K562 (cell line): ENCODE data around the gene PLK1. TPM values are rescaled to one million over a fixed set of nuclear protein-coding genes. Genes with fewer than 3 reads are reported as not detected.

Experiments
- ATF3 ChIP-seq, 2 experiments: fragments of 450-650 bp in 1 of 2; sonication (generic) in 1 of 2; formaldehyde crosslinking in 1 of 2; IDR thresholded peaks in 1 of 2; conservative IDR thresholded peaks in 1 of 2; 2 replicates each; pipeline versions ENCODE4 v1.6.1 to v1.8.1; 2016 to 2023; ENCODE audit warnings: mild to moderate bottlenecking in 2 of 2, moderate library complexity in 2 of 2, inconsistent platforms in 1 of 2, missing genetic modification reagents in 1 of 2
- CBFA2T3 ChIP-seq: fragments of 450-650 bp; IDR thresholded peaks from 2 replicates; pipeline ENCODE4 v1.6.1; 2017
- CSDE1 ChIP-seq, 2 experiments: fragments of 450-650 bp; IDR thresholded peaks; 2 replicates each; pipeline ENCODE4 v1.6.1; 2016; ENCODE audit warnings: mild to moderate bottlenecking in 1 of 2
- FUS ChIP-seq: fragments of 200-400 bp; formaldehyde crosslinking; optimal IDR thresholded peaks from 2 replicates; pipeline ENCODE3; 2017; ENCODE audit warnings: low read depth, low read length
- KLF6 ChIP-seq: fragments of 250-450 bp; sonication (Bioruptor Pico); IDR thresholded peaks from 2 replicates; pipeline ENCODE4 v1.4.0; 2020; ENCODE audit warnings: mild to moderate bottlenecking, moderate library complexity, borderline replicate concordance
- NR1H2 ChIP-seq: sonication (generic); formaldehyde crosslinking; IDR thresholded peaks from 2 replicates; pipeline ENCODE4 v1.4.0; 2020; ENCODE audit warnings: mild to moderate bottlenecking, missing genetic modification reagents
- PRDM10 ChIP-seq: fragments of 450-650 bp; IDR thresholded peaks from 2 replicates; pipeline ENCODE4 v1.6.1; 2018; ENCODE audit not compliant: partially characterized antibody
- RAD51 ChIP-seq: fragments of 450-650 bp; IDR thresholded peaks from 2 replicates; pipeline ENCODE4 v1.7.1; 2016; ENCODE audit warnings: low read depth, mild to moderate bottlenecking, borderline replicate concordance
- XRCC4 ChIP-seq: IDR thresholded peaks from one replicate; pipeline ENCODE4 v1.6.1; 2011; ENCODE audit not compliant: insufficient read depth, insufficient read length; ENCODE audit errors: extremely low read depth
- ZBTB7A ChIP-seq: IDR thresholded peaks from 2 replicates; pipeline ENCODE4 v1.6.1; 2011; ENCODE audit warnings: low read depth, mild to moderate bottlenecking, low read length, moderate library complexity, borderline replicate concordance; ENCODE audit not compliant: control insufficient read depth
- ZBTB9 ChIP-seq: fragments of 450-650 bp; formaldehyde crosslinking; IDR thresholded peaks from 2 replicates; pipeline ENCODE4 v1.4.0; 2020; ENCODE audit warnings: mild to moderate bottlenecking, moderate library complexity
- ZNF146 ChIP-seq: IDR thresholded peaks from one replicate; pipeline ENCODE4 v1.6.1; 2018; ENCODE audit warnings: missing compliant biosample characterization; ENCODE audit not compliant: unreplicated experiment
- polyA plus RNA-seq, 8 experiments: library from polyadenylated mRNA; depleted of rRNA in 4 of 8; stranded (reverse) in 5 of 8; unstranded in 3 of 8; fragments of >200 nt; fragmentation: Nextera tagmentation in 2 of 8; fragmentation: Illumina TruSeq in 1 of 8; extraction: Ambion mirVana in 2 of 8; extraction: Trizol in 1 of 8; gene quantifications; 2 replicates each; pipeline versions ENCODE4 v1.2.1 to v1.2.3, GENCODE V29; 2011 to 2014; ENCODE audit warnings: inconsistent platforms in 1 of 8, missing spikeins in 1 of 8
- total RNA-seq, 7 experiments: library from RNA; depleted of rRNA in 6 of 7; stranded (reverse); fragments of >200 nt in 6 of 7; fragmentation: Illumina TruSeq in 2 of 7; extraction: Trizol in 2 of 7; gene quantifications; 2 replicates each; pipeline versions ENCODE4 v1.2.1 to v1.2.3, GENCODE V29; 2011 to 2021; ENCODE audit warnings: low replicate concordance in 1 of 7
- TF ChIP-seq, protein P1 (sequence below): fragments of 250-450 bp; sonication (Bioruptor Pico); IDR thresholded peaks from 2 replicates; pipeline ENCODE4 v1.5.0; 2021; ENCODE audit warnings: mild to moderate bottlenecking, borderline replicate concordance
- TF ChIP-seq, protein P2 (sequence below): sonication (generic); formaldehyde crosslinking; IDR thresholded peaks from 2 replicates; pipeline ENCODE4 v1.8.0; 2022; ENCODE audit warnings: missing genetic modification reagents, mild to moderate bottlenecking, borderline replicate concordance
- TF ChIP-seq, protein P3 (sequence below): fragments of 450-650 bp; conservative IDR thresholded peaks from 2 replicates; pipeline ENCODE4 v1.6.1; 2016; ENCODE audit warnings: missing genetic modification characterization, low read depth, mild to moderate bottlenecking, missing compliant biosample characterization, moderate library complexity

Gene PLK1
- total and polyA plus RNA-seq, 9 of the 15 experiments (the other 6 are each of a cell fraction or from before 2014, with no cell fraction given): 13.6 to 212 (median 45.5) TPM

DNA sequence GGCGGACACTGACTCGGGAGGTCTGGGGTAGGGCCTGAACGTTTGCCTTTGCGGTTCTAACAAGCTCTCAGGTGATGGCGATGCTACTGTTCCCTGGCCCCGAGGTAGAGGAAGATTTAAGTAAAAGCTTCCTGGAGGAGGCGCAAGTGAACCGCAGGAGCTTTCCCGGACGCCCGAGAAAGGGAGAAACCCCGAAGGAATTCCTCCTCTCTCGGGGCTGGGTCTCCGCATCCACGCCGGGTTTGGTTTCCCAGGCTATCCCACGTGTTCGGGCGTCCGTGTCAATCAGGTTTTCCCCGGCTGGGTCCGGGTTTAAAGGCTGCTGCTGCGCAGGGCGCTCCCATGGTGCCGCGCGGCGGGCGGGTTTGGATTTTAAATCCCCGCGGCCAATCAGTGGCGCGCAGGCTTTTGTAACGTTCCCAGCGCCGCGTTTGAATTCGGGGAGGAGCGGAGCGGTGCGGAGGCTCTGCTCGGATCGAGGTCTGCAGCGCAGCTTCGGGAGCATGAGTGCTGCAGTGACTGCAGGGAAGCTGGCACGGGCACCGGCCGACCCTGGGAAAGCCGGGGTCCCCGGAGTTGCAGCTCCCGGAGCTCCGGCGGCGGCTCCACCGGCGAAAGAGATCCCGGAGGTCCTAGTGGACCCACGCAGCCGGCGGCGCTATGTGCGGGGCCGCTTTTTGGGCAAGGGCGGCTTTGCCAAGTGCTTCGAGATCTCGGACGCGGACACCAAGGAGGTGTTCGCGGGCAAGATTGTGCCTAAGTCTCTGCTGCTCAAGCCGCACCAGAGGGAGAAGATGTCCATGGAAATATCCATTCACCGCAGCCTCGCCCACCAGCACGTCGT lies at the start of gene PLK1 (continued):
- TF ChIP-seq RAD51: peak; percentile 38
- TF ChIP-seq, protein P1, sequence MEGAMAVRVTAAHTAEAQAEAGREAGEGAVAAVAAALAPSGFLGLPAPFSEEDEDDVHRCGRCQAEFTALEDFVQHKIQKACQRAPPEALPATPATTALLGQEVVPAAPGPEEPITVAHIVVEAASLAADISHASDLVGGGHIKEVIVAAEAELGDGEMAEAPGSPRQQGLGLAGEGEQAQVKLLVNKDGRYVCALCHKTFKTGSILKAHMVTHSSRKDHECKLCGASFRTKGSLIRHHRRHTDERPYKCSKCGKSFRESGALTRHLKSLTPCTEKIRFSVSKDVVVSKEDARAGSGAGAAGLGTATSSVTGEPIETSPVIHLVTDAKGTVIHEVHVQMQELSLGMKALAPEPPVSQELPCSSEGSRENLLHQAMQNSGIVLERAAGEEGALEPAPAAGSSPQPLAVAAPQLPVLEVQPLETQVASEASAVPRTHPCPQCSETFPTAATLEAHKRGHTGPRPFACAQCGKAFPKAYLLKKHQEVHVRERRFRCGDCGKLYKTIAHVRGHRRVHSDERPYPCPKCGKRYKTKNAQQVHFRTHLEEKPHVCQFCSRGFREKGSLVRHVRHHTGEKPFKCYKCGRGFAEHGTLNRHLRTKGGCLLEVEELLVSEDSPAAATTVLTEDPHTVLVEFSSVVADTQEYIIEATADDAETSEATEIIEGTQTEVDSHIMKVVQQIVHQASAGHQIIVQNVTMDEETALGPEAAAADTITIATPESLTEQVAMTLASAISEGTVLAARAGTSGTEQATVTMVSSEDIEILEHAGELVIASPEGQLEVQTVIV (CRISPR knock-in tag): no peak
- no peak for TF ChIP-seq XRCC4
- TF ChIP-seq CSDE1 (IDR thresholded peaks at IDR 0.05): no peak
- no peak for TF ChIP-seq ATF3 (IDR thresholded peaks at IDR 0.05)
- TF ChIP-seq ATF3 (CRISPR knock-in tag; conservative IDR thresholded peaks at IDR 0.05): peak; percentile 84
- peak; percentile 9; the same call in 1 of the 2 replicates for TF ChIP-seq ZBTB7A
- TF ChIP-seq PRDM10: no peak
- no peak for TF ChIP-seq ZBTB9
- TF ChIP-seq, protein P2, sequence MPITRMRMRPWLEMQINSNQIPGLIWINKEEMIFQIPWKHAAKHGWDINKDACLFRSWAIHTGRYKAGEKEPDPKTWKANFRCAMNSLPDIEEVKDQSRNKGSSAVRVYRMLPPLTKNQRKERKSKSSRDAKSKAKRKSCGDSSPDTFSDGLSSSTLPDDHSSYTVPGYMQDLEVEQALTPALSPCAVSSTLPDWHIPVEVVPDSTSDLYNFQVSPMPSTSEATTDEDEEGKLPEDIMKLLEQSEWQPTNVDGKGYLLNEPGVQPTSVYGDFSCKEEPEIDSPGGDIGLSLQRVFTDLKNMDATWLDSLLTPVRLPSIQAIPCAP: peak; percentile 55; the same call in 1 of the 2 replicates
- TF ChIP-seq KLF6 (CRISPR knock-in tag): no peak; the same call in 1 of the 2 replicates
- no peak for TF ChIP-seq FUS
- no peak for TF ChIP-seq CBFA2T3
- no peak for TF ChIP-seq ZNF146 (CRISPR knock-in tag)
- TF ChIP-seq NR1H2 (CRISPR knock-in tag): no peak; the same call in 1 of the 2 replicates
- TF ChIP-seq, protein P3, sequence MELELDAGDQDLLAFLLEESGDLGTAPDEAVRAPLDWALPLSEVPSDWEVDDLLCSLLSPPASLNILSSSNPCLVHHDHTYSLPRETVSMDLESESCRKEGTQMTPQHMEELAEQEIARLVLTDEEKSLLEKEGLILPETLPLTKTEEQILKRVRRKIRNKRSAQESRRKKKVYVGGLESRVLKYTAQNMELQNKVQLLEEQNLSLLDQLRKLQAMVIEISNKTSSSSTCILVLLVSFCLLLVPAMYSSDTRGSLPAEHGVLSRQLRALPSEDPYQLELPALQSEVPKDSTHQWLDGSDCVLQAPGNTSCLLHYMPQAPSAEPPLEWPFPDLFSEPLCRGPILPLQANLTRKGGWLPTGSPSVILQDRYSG (tag): no peak
